Urothelium cell line (cell line): Measurements from ENCODE around the gene NVL.
A peak's percentile ranks its signal among the peaks of the same experiment; 100 is the strongest.
"Not testable (repeated sequence)": the region's sequence is repeated elsewhere in the genome, so short reads cannot be mapped to it uniquely, and the experiment has no call there.

Experiments
- DNase-seq: peaks from one replicate; pipeline ENCODE4 v3.0.0; 2011; ENCODE audit warnings: low spot score, mixed read lengths
- FAIRE-seq: peaks from 2 replicates; lab custom pipeline; 2011; peaks lifted over from hg19 to GRCh38; lab: Jason Lieb, UNC

Gene NVL

DNA sequence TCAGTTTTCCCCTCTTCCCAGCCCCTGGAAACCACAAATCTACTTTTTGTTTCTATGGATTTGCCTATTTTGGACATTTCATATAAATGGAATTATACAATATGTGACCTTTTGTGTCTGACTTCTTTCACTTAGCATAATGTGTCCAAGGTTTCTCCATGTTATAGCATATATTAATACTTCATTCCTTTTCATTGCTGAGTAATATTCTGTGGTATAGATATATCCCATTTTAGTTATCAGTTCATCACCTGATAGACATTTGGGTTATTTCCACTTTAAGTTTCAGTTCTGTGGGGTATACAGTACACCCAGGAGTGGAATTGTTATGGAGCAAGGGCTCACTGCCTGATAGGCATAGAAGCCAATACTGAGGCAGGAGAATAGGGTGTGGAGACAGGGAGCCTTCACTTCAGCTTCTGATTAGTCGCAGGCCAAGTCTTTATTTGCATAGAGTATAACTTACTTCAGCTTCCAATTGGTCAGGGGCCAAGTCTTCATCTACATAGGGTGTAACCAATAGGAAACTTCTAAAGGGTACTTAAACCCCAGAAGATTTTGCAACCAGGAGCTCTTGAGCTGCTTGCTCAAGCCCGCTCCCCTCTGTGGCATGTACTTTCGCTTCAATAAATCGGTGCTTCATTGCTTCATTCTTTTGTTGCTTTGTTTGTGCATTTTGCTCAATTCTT lies 8.3 kb upstream of the NVL start:
- DNase-seq, result no peak
- no peak for FAIRE-seq

DNA sequence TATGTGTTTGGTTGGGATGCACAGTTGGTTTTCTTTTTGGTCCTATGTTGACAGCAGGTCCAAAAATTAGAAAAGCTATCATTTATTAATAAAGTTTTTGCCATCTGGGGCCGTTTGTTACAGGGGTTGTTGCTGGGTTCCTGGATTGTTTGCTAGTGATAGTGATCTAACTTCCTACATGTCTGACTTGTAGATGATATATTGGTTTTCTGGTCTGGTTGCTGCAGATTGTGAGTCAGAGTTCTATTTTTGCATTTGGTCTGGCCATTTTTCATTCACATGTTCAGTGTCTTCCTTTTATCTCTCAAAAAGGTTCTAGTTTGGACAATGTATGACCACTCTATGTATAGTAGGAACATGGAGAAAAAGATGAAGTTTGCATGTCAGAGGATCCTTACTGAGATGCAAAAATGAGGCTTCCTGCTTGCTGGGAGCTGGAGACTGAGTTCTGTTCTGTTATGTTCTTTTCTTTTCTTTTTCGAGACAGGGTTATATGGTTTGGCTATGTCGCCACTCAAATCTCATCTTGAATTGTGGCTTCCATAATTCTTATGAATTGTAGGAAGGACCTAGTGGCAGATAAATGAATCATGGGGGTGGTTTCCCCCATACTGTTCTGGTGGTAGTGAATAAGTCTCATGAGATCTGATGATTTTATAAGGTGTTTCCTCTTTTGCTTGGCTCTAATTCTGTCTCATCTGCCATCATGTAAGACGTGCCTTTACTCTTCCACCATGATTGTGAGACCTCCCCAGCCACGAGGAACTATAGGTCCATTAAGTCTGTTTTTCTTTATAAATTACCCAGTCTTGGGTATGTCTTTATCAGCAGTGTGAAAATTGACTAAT lies 4.2 kb upstream of the NVL start:
- DNase-seq, result no peak
- FAIRE-seq, result no peak

DNA sequence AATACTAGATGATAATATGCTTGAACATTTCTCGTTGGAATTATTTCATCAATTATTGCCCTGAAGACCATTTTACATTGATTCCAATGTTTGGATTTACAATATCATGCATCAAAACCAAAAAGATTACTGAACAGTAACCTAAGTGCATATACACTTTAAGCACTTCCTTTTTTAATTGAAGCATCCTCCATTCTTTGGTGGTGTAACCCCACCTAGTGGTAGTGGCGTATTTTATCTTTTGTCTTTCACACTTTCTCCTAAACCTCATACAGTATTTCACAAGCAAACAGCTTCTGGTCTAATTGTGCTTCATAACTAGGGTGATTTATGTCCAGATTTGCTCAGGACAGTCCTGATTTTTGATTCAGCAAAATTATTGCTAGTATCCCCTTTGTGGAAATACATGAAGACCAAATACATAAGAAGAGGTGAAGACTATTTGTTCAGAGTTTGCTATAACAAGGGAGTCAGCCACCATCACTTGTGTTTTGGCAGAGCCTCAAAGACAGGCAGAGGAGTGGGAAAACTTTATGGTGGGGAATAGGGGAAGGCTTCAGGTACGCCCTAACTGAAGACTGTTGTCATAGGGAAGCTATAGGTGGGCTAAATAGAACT lies 3.4 kb upstream of the NVL start:
- peak; percentile 33 for DNase-seq
- FAIRE-seq, result no peak

DNA sequence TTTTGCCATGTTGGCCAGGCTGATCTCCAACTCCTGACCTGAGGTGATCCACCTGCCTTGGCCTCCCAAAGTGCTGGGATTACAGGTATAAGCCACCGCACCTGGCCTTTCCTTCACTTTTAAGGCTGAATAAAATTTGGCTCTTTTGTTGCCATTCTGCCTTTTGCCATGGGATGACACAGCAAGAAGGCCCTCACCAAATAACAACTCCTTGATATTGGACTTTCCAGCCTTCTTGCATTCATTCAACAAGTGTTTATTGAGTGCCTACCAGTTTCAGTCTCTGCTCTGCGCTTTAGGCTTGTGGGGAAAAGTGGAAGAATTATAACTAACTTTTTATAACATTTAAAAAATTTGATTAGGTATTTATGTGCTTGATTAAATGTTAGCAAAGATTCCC lies 1.9 kb upstream of the NVL start:
- DNase-seq, result no peak
- FAIRE-seq, result no peak

DNA sequence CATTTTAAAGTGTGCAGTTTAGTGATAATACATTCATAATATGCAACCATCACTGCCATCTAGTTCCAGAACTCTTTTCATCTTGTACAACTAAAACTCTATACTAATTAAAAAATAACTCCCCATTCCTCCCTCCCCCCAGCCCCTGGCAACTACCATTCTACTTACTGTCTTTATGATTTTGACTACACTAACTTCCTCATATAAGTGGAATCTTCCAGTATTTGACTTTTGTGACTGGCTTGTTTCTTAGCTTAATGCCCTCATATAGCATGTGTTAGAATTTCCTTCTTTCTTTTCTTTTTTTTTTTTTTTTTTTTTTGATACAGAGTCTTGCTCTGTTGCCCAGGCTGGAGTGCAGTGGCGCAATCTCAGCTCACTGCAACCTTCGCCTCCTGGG lies 1.4 kb upstream of the NVL start:
- FAIRE-seq, result no peak
- no peak for DNase-seq

DNA sequence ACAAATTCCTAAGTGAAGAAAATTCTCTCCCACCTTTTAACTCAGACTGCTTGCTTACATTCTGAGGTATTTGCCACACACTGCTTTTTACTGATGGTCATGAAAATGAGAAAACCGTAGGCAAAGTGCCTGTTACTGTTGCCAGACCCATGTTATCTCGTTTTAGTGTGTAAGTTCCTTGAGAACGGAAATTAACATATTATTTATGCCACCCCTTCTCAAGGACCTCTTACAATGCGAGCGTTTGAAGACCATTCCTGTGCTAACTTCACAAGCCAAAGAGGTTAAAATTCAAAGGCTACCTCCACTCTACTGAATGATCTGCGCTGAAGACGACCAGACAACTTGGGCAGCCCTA lies 509 bp downstream of the NVL start:
- no peak for DNase-seq

DNA sequence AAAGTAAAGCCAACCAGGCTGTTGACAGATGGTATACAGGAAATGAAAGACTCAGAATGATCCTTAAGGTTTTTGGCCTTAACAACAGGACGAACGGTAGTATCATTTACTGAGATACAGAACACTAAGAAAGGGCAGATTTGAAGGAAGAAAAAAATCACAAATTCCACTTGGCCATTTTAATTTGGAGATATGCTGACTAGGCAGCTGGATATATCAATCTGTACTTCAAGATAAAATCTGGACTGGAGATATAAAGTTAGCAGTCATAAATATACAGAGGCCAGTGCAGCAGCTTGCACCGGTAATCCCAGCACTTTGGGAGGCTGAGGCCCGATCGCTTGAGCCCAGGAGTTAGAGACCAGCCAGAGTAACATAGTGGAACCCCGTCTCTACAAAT lies 1.3 kb downstream of the NVL start:
- FAIRE-seq, result no peak
- DNase-seq, result no peak

More for the DNA sequence above, 509 bp downstream of the NVL start:
- FAIRE-seq, result no peak

DNA sequence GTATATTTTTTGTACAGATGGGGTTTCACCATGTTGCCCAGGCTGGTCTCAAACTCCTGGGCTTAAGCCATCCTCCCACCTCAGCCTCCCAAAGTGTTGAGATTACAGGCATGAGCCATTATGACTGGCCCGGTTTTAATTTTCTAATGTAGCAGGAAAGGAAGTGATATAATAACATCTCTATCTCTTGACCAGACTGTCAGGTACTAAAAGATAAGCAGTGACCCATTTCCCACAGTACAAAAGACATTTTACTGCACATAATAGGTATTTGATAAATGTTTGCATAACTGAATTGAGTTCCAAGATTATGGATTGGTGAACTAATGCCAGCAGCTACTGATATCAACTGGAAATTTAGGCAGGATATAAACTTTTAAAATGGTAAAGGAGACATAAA lies 4.0 kb downstream of the NVL start:
- DNase-seq (no peak), FAIRE-seq (no peak)

DNA sequence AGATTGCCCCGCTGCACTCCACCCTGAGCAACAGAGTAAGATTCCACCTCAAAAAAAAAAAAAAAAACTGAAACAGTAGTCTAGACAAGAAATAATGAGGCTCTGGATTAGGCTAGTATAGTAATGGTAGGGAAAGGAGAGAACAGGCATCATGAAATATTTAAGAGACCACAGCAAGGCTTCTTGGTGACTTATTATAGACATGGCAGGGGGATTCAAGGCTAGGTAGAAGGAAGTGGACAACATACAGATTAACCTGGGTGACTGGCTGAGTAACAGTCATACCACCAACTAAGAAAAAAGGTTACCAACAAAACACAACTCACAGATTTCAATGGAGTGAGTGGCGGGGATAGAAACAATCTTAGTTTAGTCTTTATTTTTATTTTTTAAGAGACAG lies 8.3 kb downstream of the NVL start:
- DNase-seq (no peak), FAIRE-seq (no peak)

DNA sequence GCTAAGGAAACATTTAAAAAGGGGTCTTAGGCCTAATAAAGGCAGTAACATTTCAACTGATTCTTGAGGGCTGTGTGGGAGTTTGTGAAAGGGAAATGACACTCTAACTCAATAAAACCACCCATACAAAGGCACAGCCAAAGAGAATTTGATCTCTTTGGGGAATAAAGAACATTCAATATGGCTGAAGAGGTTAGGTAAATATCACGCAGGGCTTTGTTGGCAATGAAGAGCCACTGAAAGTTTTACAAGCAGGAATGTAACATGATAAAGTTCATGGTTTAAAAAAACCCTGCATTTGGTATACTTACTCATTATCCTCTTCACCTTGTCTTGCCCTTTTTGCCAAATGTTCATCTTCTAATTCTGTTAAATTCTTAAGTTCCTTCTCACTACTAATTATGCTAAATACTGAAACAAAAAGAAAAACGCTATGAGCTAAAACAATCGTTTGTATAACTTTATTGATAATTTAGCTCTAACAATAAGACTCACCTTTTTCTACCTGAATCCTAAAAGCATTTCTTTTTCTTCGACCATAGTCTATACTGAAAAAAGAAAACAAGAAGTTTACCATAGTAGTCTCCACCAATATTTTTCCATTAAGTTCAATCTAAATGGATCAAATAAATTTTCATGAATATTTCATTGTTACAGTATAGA lies 12.5 kb downstream of the NVL start:
- DNase-seq, result no peak
- no peak for FAIRE-seq

DNA sequence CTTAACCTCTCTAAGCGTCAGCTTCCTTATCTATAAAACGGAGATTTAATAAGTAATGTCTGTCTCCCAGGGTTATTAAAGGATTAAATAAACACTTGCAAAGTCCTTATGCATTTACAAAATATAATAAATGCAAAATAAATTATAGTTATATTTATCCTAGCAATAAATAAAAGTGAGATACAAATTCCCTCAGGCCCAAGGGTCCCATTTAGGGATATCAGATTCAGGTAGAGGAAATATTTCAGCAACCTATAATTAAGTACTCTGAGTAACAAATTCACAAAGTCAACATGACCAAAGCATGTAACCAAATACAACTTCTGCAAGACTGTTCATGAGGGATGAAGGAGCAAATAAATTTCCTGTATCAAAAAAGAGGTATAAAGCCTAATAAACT lies 17.9 kb downstream of the NVL start:
- DNase-seq, result no peak
- no peak for FAIRE-seq

DNA sequence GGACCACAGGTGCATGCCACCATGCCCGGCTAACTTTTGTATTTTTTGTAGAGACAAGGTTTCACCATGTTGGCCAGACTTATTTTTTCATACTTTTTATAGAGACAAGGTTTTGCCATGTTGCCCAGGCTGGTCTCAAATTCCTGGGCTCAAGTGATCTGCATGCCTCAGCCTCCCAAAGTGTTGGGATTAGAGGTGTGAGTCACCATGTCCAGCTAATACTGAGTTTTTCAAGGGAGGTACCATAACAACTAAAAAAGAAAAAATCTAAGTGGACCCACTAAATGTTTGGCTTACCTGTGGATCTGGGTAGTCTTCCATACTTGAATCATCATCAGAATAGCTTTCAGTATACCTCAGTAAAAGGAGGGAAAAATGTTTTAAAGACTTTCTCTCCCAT lies 18.5 kb downstream of the NVL start:
- DNase-seq, FAIRE-seq: not testable (repeated sequence)

DNA sequence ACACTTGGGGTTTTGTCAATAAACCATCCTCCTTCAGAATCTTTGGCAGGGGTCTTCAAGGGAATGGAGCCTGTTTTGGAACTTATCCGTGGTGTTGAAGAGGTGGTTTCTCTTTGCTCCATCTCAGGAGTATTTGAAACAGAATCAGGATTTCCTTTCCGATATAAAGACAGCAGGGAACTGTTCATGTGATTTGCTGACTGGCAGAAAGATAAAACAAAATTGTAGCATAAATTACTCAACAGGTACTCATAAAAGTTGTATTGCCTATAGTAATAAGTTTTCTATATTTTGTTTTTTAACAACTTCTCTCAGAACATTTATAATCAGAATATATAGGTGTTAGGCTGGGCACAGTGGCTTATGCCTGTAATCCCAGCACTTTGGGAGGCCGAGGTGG lies 21.9 kb downstream of the NVL start:
- DNase-seq, result no peak
- no peak for FAIRE-seq

DNA sequence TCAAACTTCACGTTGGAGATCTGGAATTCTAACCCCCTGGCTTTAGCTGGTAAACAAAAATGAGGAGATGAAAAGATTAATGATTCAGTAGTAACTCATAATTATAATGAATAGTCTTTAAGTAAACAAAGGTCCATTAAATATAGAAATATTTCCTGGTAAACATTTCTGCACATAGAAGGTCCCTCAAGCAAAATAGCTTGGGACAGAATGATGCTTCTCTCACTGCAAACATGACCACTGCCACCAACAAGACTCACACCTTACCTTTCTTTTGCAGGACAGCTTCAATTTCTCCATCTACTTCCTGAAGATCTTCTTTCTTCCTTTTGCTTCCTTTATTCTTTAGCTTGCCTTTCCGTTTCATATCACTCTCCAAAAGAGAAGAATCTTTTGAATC lies 25.2 kb downstream of the NVL start:
- no peak for FAIRE-seq

DNA sequence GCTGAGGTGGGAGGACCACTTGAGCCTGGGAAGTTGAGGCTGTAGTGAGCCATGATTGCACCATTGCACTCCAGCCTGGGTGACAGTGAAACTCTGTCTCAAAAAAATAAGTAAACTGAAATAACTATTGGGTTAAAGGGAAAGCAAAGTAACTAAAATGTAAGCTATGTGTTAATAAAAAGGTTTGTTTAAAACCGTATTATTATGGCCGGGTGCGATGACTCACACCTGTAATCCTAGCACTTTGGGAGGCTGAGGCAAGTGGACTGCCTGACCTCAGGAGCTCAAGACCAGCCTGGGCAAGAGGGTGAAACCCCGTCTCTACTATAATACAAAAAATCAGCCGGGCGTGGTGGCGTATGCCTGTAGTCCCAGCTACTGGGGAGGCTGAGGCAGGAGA lies 27.0 kb downstream of the NVL start:
- FAIRE-seq (no peak), DNase-seq (no peak)

More for the DNA sequence above, 25.2 kb downstream of the NVL start:
- no peak for DNase-seq

DNA sequence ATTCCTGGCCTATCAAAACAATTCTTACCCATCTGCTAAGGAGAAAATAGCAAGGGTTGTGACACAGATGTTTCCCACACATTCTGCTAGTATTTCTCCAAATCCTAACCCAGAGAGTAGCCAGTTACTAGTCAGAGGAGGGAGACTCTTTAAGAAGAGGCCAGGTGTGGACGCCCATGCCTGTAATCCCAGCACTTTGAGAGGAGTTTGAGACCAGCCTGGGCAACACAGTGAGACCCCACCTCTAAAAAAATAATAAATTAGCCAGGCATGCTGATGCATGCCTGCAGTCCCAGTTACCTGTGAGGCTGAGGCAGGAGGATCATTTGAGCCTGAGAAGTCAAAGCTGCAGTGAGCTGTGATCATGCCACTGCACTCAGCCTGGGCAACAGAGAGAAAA lies 28.6 kb downstream of the NVL start:
- no peak for DNase-seq
- no peak for FAIRE-seq

DNA sequence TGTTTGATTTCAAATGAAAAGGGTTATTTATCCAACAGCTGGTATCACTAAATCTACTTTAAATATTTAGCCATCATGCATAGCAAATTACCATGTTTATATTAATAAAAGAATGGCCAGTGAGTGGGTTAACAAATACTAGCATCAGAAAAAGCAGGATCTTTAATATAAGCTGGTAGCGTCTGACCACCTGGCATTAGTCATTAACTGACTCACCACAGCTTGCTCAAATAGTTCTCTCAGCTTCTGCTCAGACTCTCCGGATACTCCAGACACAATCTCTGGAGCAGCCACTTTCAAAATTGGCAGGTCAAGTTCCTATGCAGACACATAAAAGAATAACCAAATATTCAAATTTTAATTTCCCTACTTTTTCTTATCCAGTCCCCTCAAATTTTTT lies 29.6 kb downstream of the NVL start:
- no peak for FAIRE-seq

DNA sequence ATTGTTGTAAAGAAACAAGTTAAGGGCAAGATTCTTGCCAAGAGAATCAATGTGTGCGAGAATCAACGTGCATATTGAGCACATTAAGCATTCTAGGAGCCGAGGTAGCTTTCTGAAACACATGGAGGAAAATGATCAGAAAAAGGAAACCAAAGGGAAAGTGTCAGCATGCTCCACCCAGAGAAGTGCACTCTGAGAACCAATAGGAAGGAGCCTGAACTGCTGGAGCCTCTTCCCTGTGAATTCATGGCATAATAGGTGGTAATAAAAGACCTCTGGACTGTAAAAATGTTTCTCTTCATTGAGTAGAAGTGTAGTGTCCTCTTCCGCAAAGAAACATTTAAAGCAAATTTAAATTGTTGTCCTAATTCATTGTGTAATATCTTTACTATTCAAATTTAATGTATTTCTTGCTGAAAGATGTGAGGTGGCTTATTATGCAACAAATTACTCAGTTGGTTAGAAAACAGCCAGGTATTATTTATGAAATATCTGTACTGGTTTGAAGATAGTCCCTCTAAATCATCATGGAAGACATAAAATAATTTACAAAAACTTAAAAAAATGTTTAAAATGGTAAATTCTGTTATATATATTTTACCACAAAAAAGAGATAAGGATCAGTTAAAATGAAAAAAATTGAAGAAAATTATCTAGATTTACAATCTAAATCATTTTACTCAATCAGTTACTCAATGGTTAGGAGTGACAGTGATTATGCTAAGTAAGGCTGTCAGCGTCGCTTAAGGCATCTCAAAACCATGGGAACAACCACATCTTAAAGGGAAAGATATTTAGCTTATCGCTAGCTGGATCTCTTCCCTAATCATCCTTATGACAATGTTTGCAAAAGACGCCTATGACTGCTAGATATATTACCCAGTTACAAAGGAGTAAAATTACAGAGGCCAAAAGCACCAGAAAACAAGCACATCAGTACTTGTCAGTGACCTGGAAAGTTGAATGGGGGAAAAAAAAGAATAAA lies 31.3 kb downstream of the NVL start:
- FAIRE-seq (no peak), DNase-seq (no peak)

More for the DNA sequence above, 29.6 kb downstream of the NVL start:
- peak; percentile 62 for DNase-seq

DNA sequence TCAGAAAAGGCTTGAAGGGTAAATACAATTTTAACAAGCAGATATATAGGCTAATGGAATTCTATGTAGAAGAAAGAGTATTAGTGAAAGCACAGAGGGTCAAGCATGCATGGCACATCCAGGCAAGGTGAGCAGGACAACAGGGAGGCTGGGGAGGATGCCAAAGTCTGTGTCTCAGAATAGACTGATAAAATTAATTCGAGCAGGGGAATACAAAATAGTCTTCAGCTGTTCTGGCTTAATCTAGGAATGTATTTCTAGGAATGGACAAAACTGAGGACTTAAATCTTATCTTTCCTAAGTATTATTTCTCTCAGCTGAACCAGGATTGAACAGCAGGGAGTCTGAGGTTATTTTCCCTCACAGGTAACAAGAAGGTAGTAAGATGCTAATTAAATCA lies 35.2 kb downstream of the NVL start:
- no peak for DNase-seq
- FAIRE-seq, result no peak

DNA sequence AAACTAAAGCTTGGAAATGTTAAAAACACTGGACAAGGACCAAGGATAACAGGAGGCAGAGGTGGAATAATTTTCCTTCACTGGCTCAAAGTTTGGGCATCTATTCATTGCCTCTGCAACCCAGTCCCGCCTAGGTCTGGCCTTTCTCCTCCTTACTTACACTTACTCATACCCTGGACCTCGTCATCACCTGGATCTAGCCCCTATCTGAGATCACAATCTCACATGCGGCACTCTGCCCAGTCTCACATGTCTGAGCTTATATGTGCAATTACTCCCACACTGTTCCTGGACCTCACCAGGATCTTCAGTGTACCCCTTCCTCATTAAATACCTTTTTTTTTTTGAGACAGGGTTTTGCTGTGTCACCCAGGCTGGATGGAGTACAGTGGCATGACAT lies 37.6 kb downstream of the NVL start:
- no peak for FAIRE-seq
- DNase-seq, result no peak
